WTC11 (cell line): ENCODE measurements around the gene ATP6AP1.

Experiments used
- ATF1 ChIP-seq: sonication (generic); formaldehyde crosslinking; IDR thresholded peaks from 2 replicates; pipeline ENCODE4 v1.8.1; 2023; ENCODE audit warnings: mild to moderate bottlenecking, moderate library complexity, missing genetic modification reagents
- CREM ChIP-seq: sonication (generic); formaldehyde crosslinking; IDR thresholded peaks from 2 replicates; pipeline ENCODE4 v1.8.1; 2022; ENCODE audit warnings: mild to moderate bottlenecking, missing genetic modification reagents, moderate library complexity
- JUN ChIP-seq: sonication (generic); formaldehyde crosslinking; IDR thresholded peaks from 2 replicates; pipeline ENCODE4 v1.8.0; 2023; ENCODE audit warnings: mild to moderate bottlenecking, missing genetic modification reagents
- NFE2L1 ChIP-seq: sonication (generic); formaldehyde crosslinking; IDR thresholded peaks from 2 replicates; pipeline ENCODE4 v1.8.1; 2023; ENCODE audit warnings: missing genetic modification reagents
- NR1H2 ChIP-seq: sonication (generic); formaldehyde crosslinking; IDR thresholded peaks from 2 replicates; pipeline ENCODE4 v1.9.0; 2021; ENCODE audit warnings: mild to moderate bottlenecking, moderate library complexity, missing genetic modification reagents
- NR3C1 ChIP-seq: sonication (generic); formaldehyde crosslinking; conservative IDR thresholded peaks from 2 replicates; pipeline ENCODE4 v1.8.1; 2023; ENCODE audit warnings: low read depth, mild to moderate bottlenecking, missing genetic modification reagents
- PRRX2 ChIP-seq: fragments of 250-450 bp; sonication (Bioruptor Pico); IDR thresholded peaks from 2 replicates; pipeline ENCODE4 v1.8.0; 2021; ENCODE audit warnings: mild to moderate bottlenecking
- ZNF121 ChIP-seq: sonication (generic); formaldehyde crosslinking; IDR thresholded peaks from 2 replicates; pipeline ENCODE4 v1.8.0; 2023; ENCODE audit warnings: missing genetic modification reagents
- TF ChIP-seq, protein P1 (sequence below): fragments of 200-600 bp; IDR thresholded peaks from 2 replicates; pipeline ENCODE4 v1.8.0; 2022; ENCODE audit warnings: antibody characterized with exemption
- TF ChIP-seq, protein P2 (sequence below): sonication (generic); formaldehyde crosslinking; IDR thresholded peaks from 2 replicates; pipeline ENCODE4 v1.8.0; 2022; ENCODE audit warnings: mild to moderate bottlenecking, missing genetic modification reagents
- TF ChIP-seq, protein P3 (sequence below): sonication (generic); formaldehyde crosslinking; IDR thresholded peaks from 2 replicates; pipeline ENCODE4 v1.8.1; 2023; ENCODE audit warnings: mild to moderate bottlenecking, moderate library complexity, missing genetic modification reagents
- TF ChIP-seq, protein P4 (sequence below): fragments of 250-450 bp; sonication (Bioruptor Pico); conservative IDR thresholded peaks from 2 replicates; pipeline ENCODE4 v1.9.0; 2021; ENCODE audit warnings: mild to moderate bottlenecking

DNA sequence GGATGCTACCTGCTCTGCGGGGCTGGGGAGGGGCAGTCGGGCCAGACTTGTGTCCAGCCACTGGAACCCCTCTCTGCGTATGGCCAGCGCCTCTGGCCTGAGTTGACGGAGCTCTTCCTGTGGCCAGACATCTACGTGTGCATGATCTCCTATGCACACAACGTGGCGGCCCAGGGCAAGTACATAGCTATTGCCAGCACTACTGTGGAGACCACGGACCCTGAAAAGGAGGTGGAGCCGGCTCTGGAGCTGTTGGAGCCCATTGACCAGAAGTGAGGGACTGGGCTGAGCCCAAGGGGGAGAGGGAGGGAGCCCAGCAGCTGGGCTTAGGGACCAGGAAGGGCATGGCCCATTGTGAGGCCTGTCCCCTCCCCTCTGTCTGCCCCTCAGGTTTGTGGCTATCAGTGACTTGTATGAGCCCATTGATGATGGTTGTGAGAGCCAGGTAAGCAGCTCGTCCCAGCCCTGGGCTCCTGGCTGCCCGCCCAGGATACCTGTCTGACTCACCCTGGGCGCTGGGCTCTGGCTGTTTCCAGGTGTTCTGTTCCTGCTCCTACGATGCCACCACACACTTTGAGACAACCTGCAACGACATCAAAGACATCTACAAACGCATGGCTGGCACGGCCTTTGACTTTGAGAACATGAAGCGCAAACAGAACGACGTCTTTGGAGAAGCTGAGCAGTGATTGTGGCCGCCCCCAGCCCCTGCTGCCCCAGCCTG is 13.7 kb downstream of the ATP6AP1 start:
- TF ChIP-seq, protein P1, sequence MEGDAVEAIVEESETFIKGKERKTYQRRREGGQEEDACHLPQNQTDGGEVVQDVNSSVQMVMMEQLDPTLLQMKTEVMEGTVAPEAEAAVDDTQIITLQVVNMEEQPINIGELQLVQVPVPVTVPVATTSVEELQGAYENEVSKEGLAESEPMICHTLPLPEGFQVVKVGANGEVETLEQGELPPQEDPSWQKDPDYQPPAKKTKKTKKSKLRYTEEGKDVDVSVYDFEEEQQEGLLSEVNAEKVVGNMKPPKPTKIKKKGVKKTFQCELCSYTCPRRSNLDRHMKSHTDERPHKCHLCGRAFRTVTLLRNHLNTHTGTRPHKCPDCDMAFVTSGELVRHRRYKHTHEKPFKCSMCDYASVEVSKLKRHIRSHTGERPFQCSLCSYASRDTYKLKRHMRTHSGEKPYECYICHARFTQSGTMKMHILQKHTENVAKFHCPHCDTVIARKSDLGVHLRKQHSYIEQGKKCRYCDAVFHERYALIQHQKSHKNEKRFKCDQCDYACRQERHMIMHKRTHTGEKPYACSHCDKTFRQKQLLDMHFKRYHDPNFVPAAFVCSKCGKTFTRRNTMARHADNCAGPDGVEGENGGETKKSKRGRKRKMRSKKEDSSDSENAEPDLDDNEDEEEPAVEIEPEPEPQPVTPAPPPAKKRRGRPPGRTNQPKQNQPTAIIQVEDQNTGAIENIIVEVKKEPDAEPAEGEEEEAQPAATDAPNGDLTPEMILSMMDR = no peak
- TF ChIP-seq JUN (CRISPR knock-in tag) = no peak
- TF ChIP-seq, protein P2, sequence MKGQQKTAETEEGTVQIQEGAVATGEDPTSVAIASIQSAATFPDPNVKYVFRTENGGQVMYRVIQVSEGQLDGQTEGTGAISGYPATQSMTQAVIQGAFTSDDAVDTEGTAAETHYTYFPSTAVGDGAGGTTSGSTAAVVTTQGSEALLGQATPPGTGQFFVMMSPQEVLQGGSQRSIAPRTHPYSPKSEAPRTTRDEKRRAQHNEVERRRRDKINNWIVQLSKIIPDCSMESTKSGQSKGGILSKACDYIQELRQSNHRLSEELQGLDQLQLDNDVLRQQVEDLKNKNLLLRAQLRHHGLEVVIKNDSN (CRISPR knock-in tag) = no peak
- no peak for TF ChIP-seq ATF1 (CRISPR knock-in tag)
- TF ChIP-seq NFE2L1 (CRISPR knock-in tag) = no peak
- no peak for TF ChIP-seq NR3C1 (CRISPR knock-in tag)
- TF ChIP-seq ZNF121 (CRISPR knock-in tag) = no peak
- TF ChIP-seq CREM (CRISPR knock-in tag) = no peak
- no peak for TF ChIP-seq NR1H2 (CRISPR knock-in tag)
- TF ChIP-seq PRRX2 = no peak
- TF ChIP-seq, protein P3, sequence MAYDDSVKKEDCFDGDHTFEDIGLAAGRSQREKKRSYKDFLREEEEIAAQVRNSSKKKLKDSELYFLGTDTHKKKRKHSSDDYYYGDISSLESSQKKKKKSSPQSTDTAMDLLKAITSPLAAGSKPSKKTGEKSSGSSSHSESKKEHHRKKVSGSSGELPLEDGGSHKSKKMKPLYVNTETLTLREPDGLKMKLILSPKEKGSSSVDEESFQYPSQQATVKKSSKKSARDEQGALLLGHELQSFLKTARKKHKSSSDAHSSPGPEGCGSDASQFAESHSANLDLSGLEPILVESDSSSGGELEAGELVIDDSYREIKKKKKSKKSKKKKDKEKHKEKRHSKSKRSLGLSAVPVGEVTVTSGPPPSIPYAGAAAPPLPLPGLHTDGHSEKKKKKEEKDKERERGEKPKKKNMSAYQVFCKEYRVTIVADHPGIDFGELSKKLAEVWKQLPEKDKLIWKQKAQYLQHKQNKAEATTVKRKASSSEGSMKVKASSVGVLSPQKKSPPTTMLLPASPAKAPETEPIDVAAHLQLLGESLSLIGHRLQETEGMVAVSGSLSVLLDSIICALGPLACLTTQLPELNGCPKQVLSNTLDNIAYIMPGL = no peak
- TF ChIP-seq, protein P4, sequence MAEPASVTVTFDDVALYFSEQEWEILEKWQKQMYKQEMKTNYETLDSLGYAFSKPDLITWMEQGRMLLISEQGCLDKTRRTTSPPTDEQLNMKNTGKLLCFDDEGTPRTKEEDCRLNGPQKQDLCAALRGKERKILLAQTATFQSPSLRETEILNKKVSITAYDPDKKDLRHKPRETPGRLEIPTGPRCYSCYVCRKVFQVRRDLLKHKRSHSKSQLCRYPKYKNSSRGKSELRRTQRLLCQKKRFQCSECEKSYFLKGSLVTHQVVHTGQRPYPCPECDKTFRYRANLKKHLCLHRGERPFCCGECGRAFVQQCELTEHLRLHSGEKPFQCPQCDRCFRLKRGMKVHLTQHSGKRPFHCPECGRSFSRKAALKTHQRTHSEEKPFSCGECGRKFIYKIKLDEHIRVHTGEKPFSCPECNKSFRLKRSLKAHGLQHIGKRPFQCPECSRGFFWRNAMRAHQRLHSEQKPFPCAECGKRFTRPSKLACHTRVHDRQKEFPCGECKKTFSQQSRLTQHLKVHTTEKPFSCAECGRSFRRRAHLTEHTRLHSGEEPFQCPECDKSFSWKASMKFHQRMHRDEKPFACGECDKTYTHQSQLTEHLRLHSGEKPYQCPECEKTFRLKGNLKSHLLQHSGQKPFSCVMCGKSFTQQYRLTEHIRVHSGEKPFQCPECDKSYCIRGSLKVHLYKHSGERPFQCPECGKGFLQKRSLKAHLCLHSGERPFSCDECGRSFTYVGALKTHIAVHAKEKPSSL (CRISPR knock-in tag) = no peak
